ENCODE data around the gene ATP1A1. TPM values are rescaled to one million over a fixed set of nuclear protein-coding genes. Genes with fewer than 3 reads are reported as not detected.

The ATP1A1 gene
- polyA plus RNA-seq, 4 donors, result 836 to 975 (median 922) TPM

GRCh38 chr1:116340506-116341231 is 32.4 kb upstream of the ATP1A1 start:
- no peak for DNase-seq (ENCODE audit: low read depth in 4 of 4, low spot score in 2 of 4)

- no peak for DNase-seq (ENCODE audit: low read depth in 4 of 4, low spot score in 2 of 4)
Observed at GRCh38 chr1:116343019-116343418, 30.0 kb upstream of the ATP1A1 start.

GRCh38 chr1:116345011-116345410 is 28.0 kb upstream of the ATP1A1 start:
- DNase-seq (ENCODE audit: low read depth in 4 of 4, low spot score in 2 of 4), result no peak

- no peak for DNase-seq (ENCODE audit: low read depth in 4 of 4, low spot score in 2 of 4)
Observed at GRCh38 chr1:116345843-116346242, 27.2 kb upstream of the ATP1A1 start.

GRCh38 chr1:116346943-116347673 is 25.9 kb upstream of the ATP1A1 start:
- DNase-seq (ENCODE audit: low read depth in 4 of 4, low spot score in 2 of 4), result no peak

- DNase-seq (ENCODE audit: low read depth in 4 of 4, low spot score in 2 of 4), result no peak
Observed at GRCh38 chr1:116347696-116348095, 25.3 kb upstream of the ATP1A1 start.

GRCh38 chr1:116350097-116350645 is 22.9 kb upstream of the ATP1A1 start:
- DNase-seq (ENCODE audit: low read depth in 4 of 4, low spot score in 2 of 4), result no peak

- DNase-seq (ENCODE audit: low read depth in 4 of 4, low spot score in 2 of 4), result no peak
Observed at GRCh38 chr1:116351914-116352313, 21.1 kb upstream of the ATP1A1 start.

GRCh38 chr1:116352349-116352813 is 20.7 kb upstream of the ATP1A1 start:
- DNase-seq (ENCODE audit: low read depth in 4 of 4, low spot score in 2 of 4), result no peak

GRCh38 chr1:116353155-116353554 is 19.9 kb upstream of the ATP1A1 start:
- no peak for DNase-seq (ENCODE audit: low read depth in 4 of 4, low spot score in 2 of 4)

- no peak for DNase-seq (ENCODE audit: low read depth in 4 of 4, low spot score in 2 of 4)
Observed at GRCh38 chr1:116356067-116356466, 17.0 kb upstream of the ATP1A1 start.

GRCh38 chr1:116356673-116357072 is 16.4 kb upstream of the ATP1A1 start:
- DNase-seq (ENCODE audit: low read depth in 4 of 4, low spot score in 2 of 4), result no peak

GRCh38 chr1:116357487-116357886 is 15.6 kb upstream of the ATP1A1 start:
- DNase-seq (ENCODE audit: low read depth in 4 of 4, low spot score in 2 of 4), result no peak

GRCh38 chr1:116359060-116359830 is 13.8 kb upstream of the ATP1A1 start:
- DNase-seq (ENCODE audit: low read depth in 4 of 4, low spot score in 2 of 4), result no peak

GRCh38 chr1:116359871-116360270 is 13.2 kb upstream of the ATP1A1 start:
- DNase-seq (ENCODE audit: low read depth in 4 of 4, low spot score in 2 of 4), result no peak

- no peak for DNase-seq (ENCODE audit: low read depth in 4 of 4, low spot score in 2 of 4)
Observed at GRCh38 chr1:116360429-116361173, 12.4 kb upstream of the ATP1A1 start.

GRCh38 chr1:116361648-116362047 is 11.4 kb upstream of the ATP1A1 start:
- DNase-seq (ENCODE audit: low read depth in 4 of 4, low spot score in 2 of 4), result no peak

- DNase-seq (ENCODE audit: low read depth in 4 of 4, low spot score in 2 of 4), result no peak
Observed at GRCh38 chr1:116362050-116362449, 11.0 kb upstream of the ATP1A1 start.

GRCh38 chr1:116365353-116365780 is 7.7 kb upstream of the ATP1A1 start:
- no peak for DNase-seq (ENCODE audit: low read depth in 4 of 4, low spot score in 2 of 4)

- DNase-seq (ENCODE audit: low read depth in 4 of 4, low spot score in 2 of 4), result no peak
Observed at GRCh38 chr1:116365857-116366256, 7.2 kb upstream of the ATP1A1 start.

Data from left renal cortex interstitium (tissue), 4 donors.